Endothelial cell (in vitro differentiated cells): ENCODE results near the gene AP2S1. TPM values are rescaled to one million over a fixed set of nuclear protein-coding genes. Genes with fewer than 3 reads are reported as not detected.

Source experiments
- DNase-seq: peaks from one replicate; pipeline ENCODE4 v3.0.0; 2021; ENCODE audit warnings: low spot score
- H3K27ac Mint-ChIP-seq: one replicate; pipeline ENCODE4 v1.8.0; 2021; ENCODE audit warnings: mixed read lengths, inconsistent platforms; ENCODE audit not compliant: unreplicated experiment
- H3K27me3 Mint-ChIP-seq: one replicate; pipeline ENCODE4 v1.8.0; 2021; ENCODE audit warnings: mild to moderate bottlenecking, moderate library complexity, mixed read lengths, inconsistent platforms; ENCODE audit not compliant: unreplicated experiment
- H3K36me3 Mint-ChIP-seq: one replicate; pipeline ENCODE4 v1.8.0; 2021; ENCODE audit warnings: mild to moderate bottlenecking, low read depth, mixed read lengths, inconsistent platforms; ENCODE audit not compliant: unreplicated experiment
- H3K4me1 Mint-ChIP-seq: one replicate; pipeline ENCODE4 v1.8.0; 2021; ENCODE audit warnings: mild to moderate bottlenecking, mixed read lengths, inconsistent platforms; ENCODE audit not compliant: unreplicated experiment
- H3K4me3 Mint-ChIP-seq: one replicate; pipeline ENCODE4 v1.8.0; 2021; ENCODE audit warnings: mild to moderate bottlenecking, mixed read lengths, inconsistent platforms; ENCODE audit not compliant: unreplicated experiment
- H3K9me3 Mint-ChIP-seq: one replicate; pipeline ENCODE4 v1.8.0; 2021; ENCODE audit warnings: mixed read lengths, inconsistent platforms; ENCODE audit not compliant: unreplicated experiment
- CTCF ChIP-seq: fragments of 200-600 bp; sonication (generic); IDR thresholded peaks from one replicate; pipeline ENCODE4 v1.5.0; 2021; ENCODE audit warnings: antibody characterized with exemption; ENCODE audit not compliant: unreplicated experiment
- total RNA-seq: library from RNA; stranded (reverse); fragmentation: NEBNext Ultra II Directional; extraction: Animal tissue kit (Norgen Biotek cat#: 25700); gene quantifications from one replicate; pipeline ENCODE4 v1.2.1, GENCODE V29; 2021; ENCODE audit not compliant: unreplicated experiment

Gene AP2S1
- total RNA-seq, 1 donor from 2014 or later = 381 TPM

- no peak for TF ChIP-seq CTCF
- no peaks in the 10 kb centered on the region for H3K9me3 Mint-ChIP-seq
- H3K4me1 Mint-ChIP-seq = peaks cover 7% of the 10 kb centered on the region
- H3K4me3 Mint-ChIP-seq = no peak overlapping the region
- H3K36me3 Mint-ChIP-seq = no peaks in the 10 kb centered on the region
- no peak overlapping the region for H3K27ac Mint-ChIP-seq
- no peak for DNase-seq
- peaks cover 9% of the 10 kb centered on the region for H3K27me3 Mint-ChIP-seq
These were observed 58.7 kb downstream of the AP2S1 start for GRCh38 chr19:46791944-46792343.

- DNase-seq = no peak
- Mint-ChIP-seq H3K27me3 (peaks cover 13% of the 10 kb centered on the region), H3K27ac (no peak overlapping the region), H3K4me1 (peaks cover 21% of the 10 kb centered on the region), H3K4me3 (peak overlapping the region; percentile 27), H3K9me3 (no peaks in the 10 kb centered on the region), H3K36me3 (no peaks in the 10 kb centered on the region)
- no peak for TF ChIP-seq CTCF
These were observed 61.3 kb downstream of the AP2S1 start for GRCh38 chr19:46789371-46789770.

- no peaks in the 10 kb centered on the region for H3K9me3 Mint-ChIP-seq
- H3K4me3 Mint-ChIP-seq = peak overlapping the region; percentile 69
- no peak overlapping the region for H3K27ac Mint-ChIP-seq
- DNase-seq = no peak
- no peaks in the 10 kb centered on the region for H3K36me3 Mint-ChIP-seq
- H3K27me3 Mint-ChIP-seq = peaks cover 13% of the 10 kb centered on the region
- no peak for TF ChIP-seq CTCF
- H3K4me1 Mint-ChIP-seq = peaks cover 25% of the 10 kb centered on the region
These were observed 61.7 kb downstream of the AP2S1 start for GRCh38 chr19:46788968-46789338.

GRCh38 chr19:46788262-46788967, 62.2 kb downstream of the AP2S1 start, which contains the start of gene SLC1A5:
SLC1A5 (minus strand) TSS chr19:46788594; CDS start chr19:46787965, 629 bp downstream.
- H3K27ac Mint-ChIP-seq = no peak within 1 kb of the TSS
- peaks cover 25% of the 10 kb centered on the region for H3K4me1 Mint-ChIP-seq
- peak within 1 kb of the TSS; percentile 94 for H3K4me3 Mint-ChIP-seq
- peaks cover 4% of the 10 kb centered on the region for H3K36me3 Mint-ChIP-seq
- TF ChIP-seq CTCF = no peak
- H3K27me3 Mint-ChIP-seq = peaks cover 13% of the 10 kb centered on the region
- no peaks in the 10 kb centered on the region for H3K9me3 Mint-ChIP-seq
- peak; percentile 92 for DNase-seq

Other genes starting within 250 kb of the AP2S1 start
- gene CALM3, start 249.5 kb downstream of the AP2S1 start, total RNA-seq = 564 TPM
- not detected for gene PTGIR, start 225.8 kb downstream of the AP2S1 start, total RNA-seq
- gene GNG8, start 214.6 kb downstream of the AP2S1 start, total RNA-seq = not detected
- 1.1 TPM for gene DACT3, start 189.7 kb downstream of the AP2S1 start, total RNA-seq
- gene PRKD2, start 133.7 kb downstream of the AP2S1 start, total RNA-seq = 132 TPM
- 22.7 TPM for gene FKRP, start 104.8 kb downstream of the AP2S1 start, total RNA-seq
- gene STRN4, start 104.4 kb downstream of the AP2S1 start, total RNA-seq = 111 TPM
- gene SLC1A5, start 62.3 kb downstream of the AP2S1 start, total RNA-seq = 62.6 TPM
- 71.1 TPM for gene ARHGAP35, start 10.2 kb upstream of the AP2S1 start, total RNA-seq
- 1.0 TPM for gene NPAS1, start 169.0 kb upstream of the AP2S1 start, total RNA-seq
- gene TMEM160, start 197.8 kb upstream of the AP2S1 start, total RNA-seq = 46.7 TPM